IPS-NIHi11 (cell line): Measurements from ENCODE around the gene TFAP2A.

ENCODE experiments used
- DNase-seq: peaks from one replicate; pipeline ENCODE4 v3.0.0; 2012; ENCODE audit warnings: mixed read lengths, low spot score

TFAP2A gene

GRCh38 chr6:10412461-10413261 is 2.2 kb downstream of the TFAP2A start:
- DNase-seq, result peak; percentile 52

GRCh38 chr6:10411971-10412460 is 2.9 kb downstream of the TFAP2A start:
- DNase-seq, result peak; percentile 43

- DNase-seq, result no peak
Measured at GRCh38 chr6:10411131-10411970, 3.5 kb downstream of the TFAP2A start.

- no peak for DNase-seq
Measured at GRCh38 chr6:10410207-10411050, 4.4 kb downstream of the TFAP2A start.

GRCh38 chr6:10409731-10410206 is 5.1 kb downstream of the TFAP2A start:
- DNase-seq, result no peak

GRCh38 chr6:10409233-10409721 is 5.6 kb downstream of the TFAP2A start:
- DNase-seq, result no peak

- no peak for DNase-seq
Measured at GRCh38 chr6:10408457-10408856, 6.4 kb downstream of the TFAP2A start.

- no peak for DNase-seq
Measured at GRCh38 chr6:10407674-10408054, 7.2 kb downstream of the TFAP2A start.

- no peak for DNase-seq
Measured at GRCh38 chr6:10407018-10407673, 7.7 kb downstream of the TFAP2A start.

- DNase-seq, result no peak
Measured at GRCh38 chr6:10406556-10406955, 8.3 kb downstream of the TFAP2A start.

- DNase-seq, result no peak
Measured at GRCh38 chr6:10405513-10405900, 9.4 kb downstream of the TFAP2A start.

GRCh38 chr6:10404799-10405512 is 9.9 kb downstream of the TFAP2A start:
- DNase-seq, result no peak

GRCh38 chr6:10404107-10404798 is 10.6 kb downstream of the TFAP2A start:
- peak; percentile 92 for DNase-seq

- no peak for DNase-seq
Measured at GRCh38 chr6:10403385-10404106, 11.3 kb downstream of the TFAP2A start.

- no peak for DNase-seq
Measured at GRCh38 chr6:10402648-10403311, 12.1 kb downstream of the TFAP2A start.

- DNase-seq, result no peak
Measured at GRCh38 chr6:10401632-10402223, 13.1 kb downstream of the TFAP2A start.

- no peak for DNase-seq
Measured at GRCh38 chr6:10401004-10401536, 13.8 kb downstream of the TFAP2A start.

- DNase-seq, result no peak
Measured at GRCh38 chr6:10400330-10400729, 14.5 kb downstream of the TFAP2A start.
